ENCODE results near the gene SIPA1L2.

DNA sequence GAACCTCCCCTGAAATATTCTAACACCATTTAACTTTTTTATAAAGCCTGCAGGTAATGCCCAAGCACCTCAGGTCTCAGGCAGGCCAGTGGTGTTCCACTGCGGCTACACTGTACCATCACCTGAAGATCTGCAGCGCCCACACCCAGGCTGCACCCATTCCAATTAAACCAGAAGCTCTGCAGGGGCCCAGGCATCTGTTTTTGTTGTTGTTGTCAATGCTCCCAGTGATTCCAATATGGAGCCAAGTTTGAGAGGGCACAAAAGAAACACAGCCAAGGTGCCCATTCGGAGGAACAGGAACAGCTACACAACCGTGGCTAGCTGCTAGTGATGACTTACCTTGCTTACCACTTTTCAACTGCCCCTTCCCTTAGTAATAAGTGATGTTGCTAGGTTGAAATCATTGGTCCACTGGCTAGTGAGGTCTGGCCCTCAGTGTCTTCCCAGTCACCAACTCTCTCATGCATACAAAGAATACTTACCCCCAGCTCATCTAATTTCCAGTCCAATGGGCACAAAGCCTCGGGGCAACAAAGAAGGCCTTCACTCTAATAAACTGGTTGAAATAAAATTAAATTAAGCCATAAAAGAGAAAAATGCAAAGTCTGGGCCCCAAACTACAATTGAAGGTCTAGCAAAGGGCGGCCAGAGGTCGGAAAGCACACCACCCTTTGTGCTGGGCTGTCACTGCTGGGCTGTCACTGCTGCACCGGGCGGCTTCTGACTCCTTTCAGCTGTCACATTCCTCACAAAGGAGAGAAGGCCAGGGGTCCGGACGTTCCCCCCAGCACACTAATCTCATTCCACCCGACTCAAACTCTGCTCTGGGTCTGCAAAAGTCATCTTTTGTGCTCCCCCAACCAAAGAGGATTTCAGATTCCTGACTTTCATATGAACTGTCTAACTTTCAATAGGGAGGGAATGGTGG is 34.9 kb downstream of the SIPA1L2 start:
- TF ChIP-seq POLR2A (IDR thresholded peaks at IDR 0.05), result no peak
- TF ChIP-seq, protein P1, sequence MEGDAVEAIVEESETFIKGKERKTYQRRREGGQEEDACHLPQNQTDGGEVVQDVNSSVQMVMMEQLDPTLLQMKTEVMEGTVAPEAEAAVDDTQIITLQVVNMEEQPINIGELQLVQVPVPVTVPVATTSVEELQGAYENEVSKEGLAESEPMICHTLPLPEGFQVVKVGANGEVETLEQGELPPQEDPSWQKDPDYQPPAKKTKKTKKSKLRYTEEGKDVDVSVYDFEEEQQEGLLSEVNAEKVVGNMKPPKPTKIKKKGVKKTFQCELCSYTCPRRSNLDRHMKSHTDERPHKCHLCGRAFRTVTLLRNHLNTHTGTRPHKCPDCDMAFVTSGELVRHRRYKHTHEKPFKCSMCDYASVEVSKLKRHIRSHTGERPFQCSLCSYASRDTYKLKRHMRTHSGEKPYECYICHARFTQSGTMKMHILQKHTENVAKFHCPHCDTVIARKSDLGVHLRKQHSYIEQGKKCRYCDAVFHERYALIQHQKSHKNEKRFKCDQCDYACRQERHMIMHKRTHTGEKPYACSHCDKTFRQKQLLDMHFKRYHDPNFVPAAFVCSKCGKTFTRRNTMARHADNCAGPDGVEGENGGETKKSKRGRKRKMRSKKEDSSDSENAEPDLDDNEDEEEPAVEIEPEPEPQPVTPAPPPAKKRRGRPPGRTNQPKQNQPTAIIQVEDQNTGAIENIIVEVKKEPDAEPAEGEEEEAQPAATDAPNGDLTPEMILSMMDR (IDR thresholded peaks at IDR 0.05), result no peak

Data from uterus (tissue), 2 donors.